GM15510 (cell line): Measurements from ENCODE around the gene LRRC61.

ENCODE experiments used
- POLR2A ChIP-seq: IDR thresholded peaks from 3 replicates; pipeline ENCODE4 v1.6.1; 2011; ENCODE audit warnings: borderline replicate concordance; ENCODE audit not compliant: insufficient read length; ENCODE audit errors: extremely low read depth

LRRC61 gene

GRCh38 chr7:150380463-150380862, 57.3 kb downstream of the LRRC61 start:
- no peak for TF ChIP-seq POLR2A

DNA sequence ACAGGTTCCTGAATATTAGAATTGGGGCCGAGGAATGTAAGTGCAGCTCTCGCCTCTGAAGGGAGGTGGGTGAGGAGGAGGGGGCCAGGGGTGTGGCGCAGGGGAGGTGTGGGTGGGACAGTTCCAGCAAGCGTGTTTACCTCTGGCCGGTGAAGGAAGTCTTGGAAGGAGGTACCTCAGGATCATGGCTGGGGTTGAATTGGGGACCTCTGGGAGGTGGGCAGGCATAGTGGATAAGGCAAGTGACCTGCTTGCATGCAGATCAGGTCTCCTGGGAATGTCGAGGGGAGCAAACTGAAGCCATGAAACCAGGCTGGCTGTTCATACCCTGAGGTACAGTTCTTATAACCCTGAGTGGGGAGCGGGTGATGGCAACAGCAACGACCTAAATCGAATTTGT, 57.9 kb downstream of the LRRC61 start:
- TF ChIP-seq POLR2A: no peak

GRCh38 chr7:150381785-150382122, 58.6 kb downstream of the LRRC61 start:
- TF ChIP-seq POLR2A: no peak

- peak; percentile 7 for TF ChIP-seq POLR2A
Measured at GRCh38 chr7:150382123-150382843, 59.1 kb downstream of the LRRC61 start.

- no peak for TF ChIP-seq POLR2A
Measured at GRCh38 chr7:150382844-150383225, 59.7 kb downstream of the LRRC61 start.

GRCh38 chr7:150383710-150384397, 60.7 kb downstream of the LRRC61 start:
- TF ChIP-seq POLR2A: no peak

- no peak for TF ChIP-seq POLR2A
Measured at GRCh38 chr7:150384406-150385301, 61.5 kb downstream of the LRRC61 start.

DNA sequence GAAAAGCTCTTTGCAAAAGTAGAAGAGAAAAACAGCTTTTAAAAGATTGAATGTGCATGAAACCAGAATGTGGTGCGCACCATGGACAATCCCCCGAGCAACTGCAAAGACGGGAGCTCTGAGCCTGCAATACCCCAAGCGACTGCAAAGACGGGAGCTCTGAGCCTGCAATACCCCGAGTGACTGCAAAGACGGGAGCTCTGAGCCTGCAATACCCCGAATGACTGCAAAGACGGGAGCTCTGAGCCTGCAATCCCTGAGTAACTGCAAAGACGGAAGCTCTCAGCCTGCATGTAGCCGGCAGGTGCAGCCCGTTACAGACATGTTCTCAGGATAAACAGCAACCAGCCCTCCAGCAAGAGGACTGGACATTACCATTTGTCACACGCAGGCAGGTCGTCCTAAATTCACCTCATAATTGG, 62.2 kb downstream of the LRRC61 start:
- TF ChIP-seq POLR2A: no peak
